Activated T-helper 1 cell treated with anti-CD3 and anti-CD28 coated beads, Interleukin-12 subunit alpha, Interleukin-12 subunit beta, Interleukin-2, Interleukin-4 antibody, amounts not matched to agents 30 ng/mL and 10 ng/mL and 1 ng/mL, durations not matched to agents 14 hours and 24 hours and 36 hours (primary cell): ENCODE data around the gene ATP10A. TPM values are rescaled to one million over a fixed set of nuclear protein-coding genes. Genes with fewer than 3 reads are reported as not detected.

Experiments
- DNase-seq: peaks from one replicate; pipeline ENCODE4 v3.0.0; 2021; ENCODE audit warnings: low spot score
- H3K27ac Mint-ChIP-seq: one replicate; pipeline ENCODE4 v1.8.0; 2021; ENCODE audit warnings: mild to moderate bottlenecking, mixed read lengths
- H3K27me3 Mint-ChIP-seq: one replicate; pipeline ENCODE4 v1.8.0; 2022; ENCODE audit warnings: mild to moderate bottlenecking, moderate library complexity, mixed read lengths; ENCODE audit not compliant: insufficient read depth
- H3K36me3 Mint-ChIP-seq: one replicate; pipeline ENCODE4 v1.8.0; 2021; ENCODE audit warnings: low read depth, mixed read lengths
- H3K4me1 Mint-ChIP-seq: one replicate; pipeline ENCODE4 v1.8.0; 2021; ENCODE audit warnings: low read depth, mixed read lengths
- H3K4me3 Mint-ChIP-seq: one replicate; pipeline ENCODE4 v1.8.0; 2021; ENCODE audit warnings: mild to moderate bottlenecking, moderate library complexity, mixed read lengths
- H3K9me3 Mint-ChIP-seq: one replicate; pipeline ENCODE4 v1.8.0; 2021; ENCODE audit warnings: mixed read lengths
- intact Hi-C: fragments of 100-400 bp; cut with micrococcal nuclease; formaldehyde crosslinking; loops from one replicate; pipeline ENCODE4 v1.15.1; 2024
- total RNA-seq: library from RNA; stranded (reverse); gene quantifications from 2 replicates; pipeline ENCODE4 v1.2.3, GENCODE V29; 2022

The ATP10A gene
- total RNA-seq, 1 donor from 2014 or later = 42.8 TPM

DNA sequence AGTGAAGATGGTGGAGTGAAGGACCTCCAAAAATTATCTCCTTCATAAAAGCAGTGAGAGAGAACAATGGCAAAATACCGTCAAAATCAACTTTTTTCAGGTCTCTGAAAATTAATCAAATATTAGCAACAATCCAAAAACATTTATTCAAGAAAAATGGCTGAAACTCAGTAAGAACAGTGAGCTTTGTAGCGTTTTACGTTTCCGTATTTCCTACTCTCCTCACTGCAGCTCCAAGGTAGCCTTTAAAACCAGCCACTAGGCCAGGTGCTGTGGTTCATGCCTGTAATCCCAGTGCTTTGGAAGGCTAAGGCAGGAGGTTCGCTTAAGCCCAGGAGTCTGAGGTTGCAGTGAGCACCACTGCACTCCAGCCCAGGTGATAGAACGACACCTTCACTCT is 38.5 kb downstream of the ATP10A start:
- H3K36me3 Mint-ChIP-seq = peaks cover 28% of the 10 kb centered on the region
- H3K4me3 Mint-ChIP-seq = no peak overlapping the region
- intact Hi-C loops = no loop called here
- peaks cover 40% of the 10 kb centered on the region for H3K4me1 Mint-ChIP-seq
- H3K9me3 Mint-ChIP-seq = peaks cover 15% of the 10 kb centered on the region
- H3K27ac Mint-ChIP-seq = no peak overlapping the region
- no peak for DNase-seq
- no peaks in the 10 kb centered on the region for H3K27me3 Mint-ChIP-seq

DNA sequence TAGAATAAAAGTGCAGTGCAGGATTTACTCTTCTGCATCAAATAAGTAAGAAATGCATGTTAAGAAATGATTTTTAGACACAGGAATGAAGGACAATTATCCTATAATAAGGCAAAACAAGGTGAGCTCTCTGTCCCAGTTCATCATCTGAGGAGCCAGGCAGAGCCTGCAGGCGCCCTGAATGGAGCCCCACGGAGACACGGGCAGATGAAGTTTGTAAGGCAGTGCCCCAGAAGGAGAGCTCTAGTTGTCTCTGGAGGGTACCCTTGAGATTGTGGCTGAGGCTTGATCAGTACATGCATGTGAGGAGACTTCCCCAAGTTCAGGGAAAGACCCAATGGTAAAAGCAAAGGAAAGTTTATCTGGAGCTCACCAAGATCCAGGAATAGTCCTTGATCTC is 50.3 kb downstream of the ATP10A start:
- Mint-ChIP-seq H3K27me3 (no peaks in the 10 kb centered on the region), H3K27ac (peak overlapping the region; percentile 81), H3K4me1 (peaks cover 57% of the 10 kb centered on the region), H3K4me3 (no peak overlapping the region), H3K9me3 (no peaks in the 10 kb centered on the region), H3K36me3 (peaks cover 8% of the 10 kb centered on the region)
- intact Hi-C loops = loop anchor here (1.0 to 2.0 kb wide), 3 partner anchors 23 to 48 kb away; no protein-coding TSS in a partner anchor
- DNase-seq = no peak

DNA sequence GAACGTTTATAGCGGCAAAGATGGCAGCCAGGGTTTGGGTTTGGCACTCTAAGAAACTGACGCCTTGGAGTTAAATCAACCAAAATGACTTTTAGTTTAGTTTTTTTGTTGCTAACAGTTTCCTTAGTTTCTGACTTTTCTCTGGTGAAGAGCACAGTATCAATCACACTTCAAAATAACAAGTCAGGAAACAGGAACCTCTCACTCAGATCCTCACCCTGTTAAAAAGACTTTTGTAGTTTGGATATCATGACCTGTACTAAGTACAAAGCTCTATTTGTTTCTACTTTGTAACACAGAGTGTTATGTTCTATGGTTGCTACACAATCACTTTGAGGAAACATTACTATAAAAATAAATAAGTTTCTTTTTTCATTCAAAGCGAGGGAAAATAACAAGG is 51.1 kb downstream of the ATP10A start:
- Mint-ChIP-seq H3K9me3 (no peaks in the 10 kb centered on the region), H3K27ac (peak overlapping the region; percentile 81), H3K36me3 (peaks cover 7% of the 10 kb centered on the region), H3K4me3 (peak overlapping the region; percentile 74), H3K27me3 (no peaks in the 10 kb centered on the region), H3K4me1 (peaks cover 57% of the 10 kb centered on the region)
- intact Hi-C loops = loop anchor here (1.0 to 2.0 kb wide), 3 partner anchors 22 to 49 kb away; no protein-coding TSS in a partner anchor
- DNase-seq = no peak

DNA sequence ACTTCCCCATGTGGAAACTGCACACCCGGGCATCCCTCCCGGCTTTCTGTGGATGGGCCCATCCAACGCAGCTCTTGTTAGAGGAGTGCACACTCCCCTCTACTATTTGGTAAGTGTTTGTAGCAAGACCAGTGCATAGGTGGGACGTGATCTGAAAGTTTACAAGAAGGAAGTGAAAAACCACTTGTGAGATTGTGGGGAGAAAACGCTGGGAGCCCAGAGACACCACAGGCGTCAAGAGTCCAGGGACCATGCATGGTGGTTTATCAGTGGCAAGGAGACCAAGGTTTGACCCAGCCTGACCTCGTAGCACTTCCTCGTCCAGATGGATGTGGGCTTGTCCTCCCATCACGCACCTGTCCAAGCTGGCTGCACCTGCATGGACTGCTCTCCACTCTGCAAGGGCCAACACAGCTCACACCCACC is 51.6 kb downstream of the ATP10A start:
- Mint-ChIP-seq H3K27me3 (no peaks in the 10 kb centered on the region), H3K36me3 (peaks cover 9% of the 10 kb centered on the region), H3K4me1 (peaks cover 62% of the 10 kb centered on the region), H3K9me3 (no peaks in the 10 kb centered on the region), H3K4me3 (peak overlapping the region; percentile 74), H3K27ac (peak overlapping the region; percentile 81)
- no peak for DNase-seq
- intact Hi-C loops = loop anchor here (2.0 kb wide), 1 partner anchor 21 kb away; no protein-coding TSS in a partner anchor

DNA sequence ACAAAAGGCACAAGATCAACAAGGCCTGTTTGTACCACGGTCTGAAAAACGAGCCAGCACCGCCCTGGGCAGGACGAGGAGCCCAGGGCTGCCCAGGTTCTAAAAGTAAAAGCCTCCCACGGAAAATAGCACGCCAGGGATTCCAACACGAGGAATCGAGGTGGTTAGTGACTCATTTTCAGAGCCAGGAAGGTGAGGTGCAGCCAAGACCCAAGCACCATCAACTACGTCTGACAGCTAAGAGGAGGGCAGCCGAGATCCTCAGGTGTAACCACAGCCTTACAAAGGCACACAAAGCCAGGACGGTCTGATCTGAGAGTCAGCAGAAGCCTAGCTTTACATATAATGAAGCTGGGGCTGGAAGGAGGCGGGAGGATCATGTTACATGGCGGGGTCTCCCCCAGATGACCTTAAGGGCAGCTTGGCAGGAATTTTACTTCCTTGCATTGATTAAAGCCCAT is 52.5 kb downstream of the ATP10A start:
- Mint-ChIP-seq H3K27ac (peak overlapping the region; percentile 81), H3K9me3 (no peaks in the 10 kb centered on the region), H3K27me3 (no peaks in the 10 kb centered on the region), H3K4me1 (peaks cover 68% of the 10 kb centered on the region), H3K36me3 (peaks cover 9% of the 10 kb centered on the region), H3K4me3 (peak overlapping the region; percentile 74)
- intact Hi-C loops = loop anchor here (2.0 kb wide), 1 partner anchor 22 kb away; no protein-coding TSS in a partner anchor
- DNase-seq = no peak

DNA sequence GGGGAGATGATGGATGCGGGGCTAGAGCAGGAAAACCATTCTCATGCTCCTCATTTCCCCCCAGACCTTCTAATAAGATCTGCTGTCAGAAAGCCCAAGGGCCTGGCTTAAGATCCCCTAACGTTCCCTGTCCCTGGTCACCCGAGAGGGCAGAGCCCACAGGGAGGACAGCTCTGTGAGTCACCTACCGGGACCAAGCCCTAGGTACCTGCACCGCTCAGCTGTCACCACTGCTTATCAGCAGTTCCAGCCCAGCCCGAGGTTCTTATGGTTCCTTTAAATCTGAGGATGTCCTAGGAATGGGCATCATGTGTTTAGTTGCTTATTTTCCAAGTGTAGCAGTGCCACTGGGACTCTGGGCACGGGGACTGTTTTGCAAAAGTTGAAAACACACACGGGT is 53.0 kb downstream of the ATP10A start:
- H3K4me3 Mint-ChIP-seq = no peak overlapping the region
- no peak overlapping the region for H3K27ac Mint-ChIP-seq
- intact Hi-C loops = loop anchor here (2.0 kb wide), 1 partner anchor 23 kb away; no protein-coding TSS in a partner anchor

DNA sequence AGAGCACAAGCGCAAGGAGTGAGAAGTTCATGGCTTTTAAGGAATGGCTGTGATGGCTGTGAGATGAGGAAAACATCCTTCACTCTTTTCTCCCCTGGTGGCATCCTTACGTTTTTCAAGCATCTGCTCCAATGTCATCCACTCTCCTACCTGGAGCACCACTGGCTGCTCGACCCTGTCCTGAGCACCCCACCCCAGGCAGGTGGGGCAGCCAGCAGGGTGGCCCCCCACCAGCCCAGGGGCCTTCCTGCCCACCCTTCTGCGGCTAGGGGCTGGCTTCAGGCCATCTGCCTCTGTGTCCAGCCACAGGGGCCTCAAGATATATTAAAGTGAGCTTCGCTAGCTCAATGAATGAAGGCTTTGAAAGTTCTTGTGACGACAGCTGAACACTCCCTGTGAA is 56.1 kb downstream of the ATP10A start:
- no peak for DNase-seq
- Mint-ChIP-seq H3K27ac (no peak overlapping the region), H3K4me3 (no peak overlapping the region), H3K36me3 (peaks cover 6% of the 10 kb centered on the region), H3K27me3 (no peaks in the 10 kb centered on the region), H3K9me3 (no peaks in the 10 kb centered on the region), H3K4me1 (peaks cover 33% of the 10 kb centered on the region)
- intact Hi-C loops = no loop called here

More for the DNA sequence above, 53.0 kb downstream of the ATP10A start:
- DNase-seq = no peak
- H3K9me3 Mint-ChIP-seq = no peaks in the 10 kb centered on the region
- H3K36me3 Mint-ChIP-seq = peaks cover 9% of the 10 kb centered on the region
- H3K4me1 Mint-ChIP-seq = peaks cover 64% of the 10 kb centered on the region
- H3K27me3 Mint-ChIP-seq = no peaks in the 10 kb centered on the region

DNA sequence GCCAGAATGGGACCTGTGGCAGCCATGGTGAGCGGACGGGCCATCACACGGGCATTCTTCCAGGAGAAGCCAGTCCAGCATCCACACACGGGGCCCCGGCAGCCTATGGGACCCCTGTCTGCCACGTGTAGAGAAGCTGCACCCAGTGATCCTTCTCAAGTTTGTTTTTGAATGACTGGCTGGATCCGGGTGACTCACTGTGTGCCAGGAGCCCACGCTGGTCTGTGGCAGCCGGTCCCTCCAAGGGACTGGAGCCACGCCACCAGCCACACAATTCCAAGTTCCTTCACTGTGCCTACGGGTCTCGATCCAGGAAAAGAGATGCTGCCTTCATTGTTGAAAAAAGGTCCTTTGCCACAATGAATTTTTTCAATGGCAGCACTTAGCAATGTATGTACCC is 58.1 kb downstream of the ATP10A start:
- peaks cover 22% of the 10 kb centered on the region for H3K4me1 Mint-ChIP-seq
- intact Hi-C loops = no loop called here

DNA sequence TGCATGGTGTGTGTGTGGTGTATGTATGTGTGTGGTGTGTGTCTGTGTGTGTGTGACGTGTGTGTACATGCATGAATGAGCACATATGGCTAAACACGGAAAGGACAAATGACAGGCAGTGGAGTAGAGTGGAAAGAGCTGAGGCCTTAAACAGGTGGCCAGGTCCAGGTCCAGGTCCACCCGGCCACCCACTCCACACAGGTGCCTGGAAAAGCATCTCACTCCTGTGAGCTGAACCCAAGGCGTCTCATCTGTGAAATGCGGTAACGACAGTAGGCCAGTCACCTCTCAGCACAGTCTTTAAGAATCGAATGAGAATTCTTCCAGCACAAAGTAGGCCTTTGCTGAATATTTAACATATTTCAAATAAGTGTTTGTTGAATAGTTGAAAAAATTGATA is 58.7 kb downstream of the ATP10A start:
- H3K27me3 Mint-ChIP-seq = no peaks in the 10 kb centered on the region

More for the DNA sequence above, 58.1 kb downstream of the ATP10A start:
- Mint-ChIP-seq H3K27ac (no peak overlapping the region), H3K9me3 (no peaks in the 10 kb centered on the region), H3K27me3 (no peaks in the 10 kb centered on the region), H3K4me3 (no peak overlapping the region), H3K36me3 (peaks cover 4% of the 10 kb centered on the region)
- DNase-seq = no peak

DNA sequence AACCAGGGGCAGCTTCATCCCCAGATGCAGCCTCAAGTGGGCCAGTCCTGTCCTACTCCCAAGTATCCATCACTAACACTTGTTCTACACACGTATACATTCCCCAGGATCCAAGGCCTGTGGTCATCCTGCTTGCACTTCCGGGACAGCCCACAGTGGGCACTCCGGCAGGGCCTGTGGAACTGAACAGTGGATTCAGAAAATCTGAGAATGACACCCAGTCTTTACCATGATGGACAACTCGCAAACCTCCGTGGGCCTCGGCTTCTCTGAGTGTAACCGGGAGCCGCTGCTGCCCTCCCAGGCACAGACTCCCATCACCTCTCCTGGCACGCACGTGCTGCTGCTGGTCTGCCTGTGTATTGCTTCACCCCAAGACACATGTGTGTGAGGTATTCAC is 59.6 kb downstream of the ATP10A start:
- Mint-ChIP-seq H3K4me3 (no peak overlapping the region), H3K4me1 (peaks cover 33% of the 10 kb centered on the region), H3K27ac (no peak overlapping the region), H3K36me3 (peaks cover 4% of the 10 kb centered on the region), H3K9me3 (no peaks in the 10 kb centered on the region), H3K27me3 (no peaks in the 10 kb centered on the region)
- intact Hi-C loops = no loop called here
- DNase-seq = no peak

More for the DNA sequence above, 58.7 kb downstream of the ATP10A start:
- Mint-ChIP-seq H3K36me3 (peaks cover 4% of the 10 kb centered on the region), H3K4me1 (peaks cover 25% of the 10 kb centered on the region), H3K27ac (no peak overlapping the region), H3K9me3 (no peaks in the 10 kb centered on the region), H3K4me3 (no peak overlapping the region)
- no peak for DNase-seq
- intact Hi-C loops = no loop called here

DNA sequence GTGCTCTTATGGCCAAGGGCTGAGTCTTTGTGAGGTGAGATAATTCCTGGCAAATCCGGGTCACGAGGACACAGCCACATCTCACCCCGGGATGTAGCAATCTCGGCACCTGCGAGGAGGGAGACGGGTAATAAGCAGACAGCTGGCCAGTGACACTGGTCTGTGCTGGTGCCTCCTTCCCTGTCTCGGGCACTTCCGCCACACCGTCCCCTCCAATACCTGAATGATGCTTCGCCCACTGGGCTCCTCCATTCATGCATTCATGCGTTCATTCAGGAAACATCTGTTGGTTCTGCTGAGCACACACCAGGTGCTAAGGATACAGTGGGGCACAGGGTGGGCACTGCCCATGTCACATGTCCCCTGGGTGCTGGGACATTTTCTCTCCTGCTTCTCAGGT is 60.1 kb downstream of the ATP10A start:
- peaks cover 33% of the 10 kb centered on the region for H3K4me1 Mint-ChIP-seq
- peaks cover 4% of the 10 kb centered on the region for H3K36me3 Mint-ChIP-seq
- H3K9me3 Mint-ChIP-seq = no peaks in the 10 kb centered on the region
- intact Hi-C loops = no loop called here
- H3K27me3 Mint-ChIP-seq = no peaks in the 10 kb centered on the region
- no peak overlapping the region for H3K4me3 Mint-ChIP-seq
- DNase-seq = no peak
- no peak overlapping the region for H3K27ac Mint-ChIP-seq

DNA sequence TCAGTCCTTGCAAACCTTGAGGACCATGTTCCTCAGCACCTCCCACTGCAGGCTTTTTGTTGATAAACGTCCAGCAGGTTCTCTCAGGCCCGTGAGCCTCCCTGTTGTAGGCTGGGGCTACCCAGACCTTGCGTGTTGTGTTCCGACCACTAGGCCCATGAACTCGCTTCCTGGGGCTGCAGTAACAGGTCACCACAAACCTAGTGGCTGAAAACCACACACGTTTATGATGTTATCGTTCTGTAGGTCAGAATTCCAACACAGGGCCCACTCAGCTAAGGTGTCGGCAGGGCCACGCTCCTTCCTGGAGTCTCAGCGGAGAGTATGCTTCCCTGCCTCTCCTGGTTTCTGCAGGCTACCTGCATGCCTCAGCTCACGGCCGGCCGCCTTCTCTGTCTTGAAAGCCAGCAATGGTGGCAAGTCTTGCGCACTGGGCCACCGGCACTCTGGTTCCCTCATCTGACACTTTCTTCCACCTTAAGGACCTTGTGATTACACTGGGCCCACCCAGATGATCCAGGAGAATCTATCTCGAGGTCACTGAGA is 60.8 kb downstream of the ATP10A start:
- DNase-seq = no peak
- Mint-ChIP-seq H3K4me1 (peaks cover 33% of the 10 kb centered on the region), H3K27me3 (no peaks in the 10 kb centered on the region), H3K4me3 (no peak overlapping the region), H3K36me3 (peaks cover 4% of the 10 kb centered on the region), H3K27ac (peak overlapping the region; percentile 46), H3K9me3 (no peaks in the 10 kb centered on the region)
- intact Hi-C loops = no loop called here

DNA sequence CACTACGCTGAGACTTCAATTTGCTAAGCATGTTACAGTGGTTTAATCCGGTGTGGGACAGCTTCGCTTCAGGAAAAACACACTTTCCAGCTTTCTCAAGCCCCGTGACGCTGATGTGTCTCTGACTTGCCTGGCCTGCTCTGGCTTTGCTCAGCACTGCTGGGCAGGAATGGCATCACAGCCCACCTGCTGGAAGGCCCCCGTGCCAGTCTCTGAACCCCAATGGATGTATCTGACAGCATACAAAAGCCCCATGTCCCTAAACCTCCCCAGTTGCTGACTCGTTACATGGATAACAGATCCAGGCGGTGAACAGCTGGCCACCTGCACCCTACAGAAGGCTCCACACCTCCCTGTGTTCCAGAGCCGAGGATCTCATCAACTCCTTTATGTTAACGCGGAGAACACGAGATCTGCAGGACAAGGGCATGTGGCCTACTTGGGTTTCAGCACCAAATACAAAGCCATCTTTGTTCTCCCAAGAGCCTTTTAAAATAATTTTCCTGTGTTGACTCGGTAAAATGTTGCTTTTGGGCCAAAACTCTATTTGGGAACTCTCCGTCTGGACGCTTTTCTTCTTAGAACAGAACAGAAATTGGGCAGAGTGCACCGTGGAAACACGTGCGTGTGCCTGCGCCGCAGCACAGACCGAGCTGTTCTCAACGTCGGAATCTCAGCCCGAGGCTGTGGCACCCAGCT is 61.4 kb downstream of the ATP10A start:
- Mint-ChIP-seq H3K27ac (no peak overlapping the region), H3K36me3 (peaks cover 5% of the 10 kb centered on the region), H3K4me1 (peaks cover 35% of the 10 kb centered on the region), H3K9me3 (no peaks in the 10 kb centered on the region), H3K27me3 (no peaks in the 10 kb centered on the region), H3K4me3 (no peak overlapping the region)
- no peak for DNase-seq
- intact Hi-C loops = no loop called here
